ENCODE results near the gene GRIK5.

GRCh38 chr19:41993612-41994483, 76.2 kb downstream of the GRIK5 start, which contains the start of gene ATP1A3:
- TF ChIP-seq CTCF (conservative IDR thresholded peaks at IDR 0.05) (no peak), ZFX (IDR thresholded peaks at IDR 0.05) (no peak)
